AG04449 (cell line): ENCODE data around the gene SPON1.

ENCODE experiments used
- CTCF ChIA-PET: fragments of 350-600 bp; formaldehyde crosslinking; extraction: SDS; loops from one replicate; lab custom pipeline; 2021; ENCODE audit warnings: antibody characterized with exemption; lab: Yijun Ruan, JAX
- POLR2A ChIA-PET: fragments of 400-600, 350-600 bp; formaldehyde crosslinking; extraction: SDS; loops from one replicate; lab custom pipeline; 2020; ENCODE audit warnings: antibody characterized with exemption, inconsistent platforms; lab: Yijun Ruan, JAX
- DNase-seq: peaks from one replicate; pipeline ENCODE4 v3.0.0-alpha.2; 2010; ENCODE audit warnings: low read depth, low spot score
- H3K4me3 ChIP-seq: 2 replicates; pipeline ENCODE4 v1.5.1; 2011; ENCODE audit warnings: low read depth, mild to moderate bottlenecking, control low read depth, low read length
- TF ChIP-seq, protein P1 (sequence below): IDR thresholded peaks from one replicate; pipeline ENCODE4 v1.5.1; 2011; ENCODE audit warnings: mild to moderate bottlenecking, moderate library complexity, low read length, control low read depth, inconsistent platforms; ENCODE audit not compliant: insufficient read depth; ENCODE audit errors: missing control alignments

The SPON1 gene

DNA sequence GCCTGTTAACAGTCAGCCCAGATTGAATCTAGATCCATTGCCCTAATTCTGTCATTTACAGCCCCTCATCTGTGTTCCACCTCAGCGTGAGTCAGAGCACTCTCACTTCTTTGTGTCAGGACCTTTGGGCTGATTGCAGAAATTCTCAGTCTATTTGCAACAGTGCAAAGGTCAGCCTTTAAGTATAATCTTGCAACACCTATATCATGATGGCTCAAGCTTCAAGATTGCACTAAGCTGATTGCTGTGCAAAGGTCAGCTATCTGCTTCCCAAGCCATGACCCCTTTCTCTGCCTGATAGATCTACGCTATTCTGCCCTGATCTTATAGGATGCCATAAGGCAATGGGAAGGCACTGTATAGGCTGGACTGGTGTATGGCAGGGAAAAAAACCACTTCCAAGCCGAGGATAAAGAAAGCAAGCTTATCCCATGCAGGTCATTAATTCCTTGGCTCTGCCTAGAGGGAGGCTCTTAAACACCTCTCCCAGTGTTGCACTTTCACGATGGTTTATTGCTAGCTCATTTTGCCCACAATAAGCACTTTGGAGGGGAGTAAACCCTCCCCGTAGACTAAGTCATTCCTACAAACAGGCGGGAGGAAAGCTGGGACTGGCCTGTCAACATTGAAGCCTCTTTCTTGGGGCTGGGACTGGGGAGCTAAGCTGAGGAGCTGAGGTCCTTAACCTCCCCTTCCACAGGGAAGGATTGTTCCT, 295.9 kb downstream of the SPON1 start:
- CTCF ChIA-PET = interaction anchor here (1.1 kb wide), 1 partner anchor 9 kb away, joined by 3 read pairs; no protein-coding TSS in a partner anchor
- TF ChIP-seq, protein P1, sequence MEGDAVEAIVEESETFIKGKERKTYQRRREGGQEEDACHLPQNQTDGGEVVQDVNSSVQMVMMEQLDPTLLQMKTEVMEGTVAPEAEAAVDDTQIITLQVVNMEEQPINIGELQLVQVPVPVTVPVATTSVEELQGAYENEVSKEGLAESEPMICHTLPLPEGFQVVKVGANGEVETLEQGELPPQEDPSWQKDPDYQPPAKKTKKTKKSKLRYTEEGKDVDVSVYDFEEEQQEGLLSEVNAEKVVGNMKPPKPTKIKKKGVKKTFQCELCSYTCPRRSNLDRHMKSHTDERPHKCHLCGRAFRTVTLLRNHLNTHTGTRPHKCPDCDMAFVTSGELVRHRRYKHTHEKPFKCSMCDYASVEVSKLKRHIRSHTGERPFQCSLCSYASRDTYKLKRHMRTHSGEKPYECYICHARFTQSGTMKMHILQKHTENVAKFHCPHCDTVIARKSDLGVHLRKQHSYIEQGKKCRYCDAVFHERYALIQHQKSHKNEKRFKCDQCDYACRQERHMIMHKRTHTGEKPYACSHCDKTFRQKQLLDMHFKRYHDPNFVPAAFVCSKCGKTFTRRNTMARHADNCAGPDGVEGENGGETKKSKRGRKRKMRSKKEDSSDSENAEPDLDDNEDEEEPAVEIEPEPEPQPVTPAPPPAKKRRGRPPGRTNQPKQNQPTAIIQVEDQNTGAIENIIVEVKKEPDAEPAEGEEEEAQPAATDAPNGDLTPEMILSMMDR = no peak

DNA sequence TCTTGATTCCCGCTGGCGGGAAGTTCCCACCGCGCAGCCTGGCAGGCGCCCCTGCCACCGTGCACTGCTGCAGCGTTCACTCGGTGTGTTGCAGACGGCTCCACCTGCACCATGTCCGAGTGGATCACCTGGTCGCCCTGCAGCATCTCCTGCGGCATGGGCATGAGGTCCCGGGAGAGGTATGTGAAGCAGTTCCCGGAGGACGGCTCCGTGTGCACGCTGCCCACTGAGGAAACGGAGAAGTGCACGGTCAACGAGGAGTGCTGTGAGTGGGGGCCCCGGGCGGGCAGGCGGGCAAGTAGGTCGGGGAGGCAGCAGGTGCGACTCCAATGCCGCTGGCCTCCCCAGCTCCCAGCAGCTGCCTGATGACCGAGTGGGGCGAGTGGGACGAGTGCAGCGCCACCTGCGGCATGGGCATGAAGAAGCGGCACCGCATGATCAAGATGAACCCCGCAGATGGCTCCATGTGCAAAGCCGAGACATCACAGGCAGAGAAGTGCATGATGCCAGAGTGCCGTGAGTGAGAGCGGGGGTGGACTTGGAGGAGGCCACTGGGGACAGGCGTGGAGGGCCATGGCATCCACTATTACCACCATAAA, 296.8 kb downstream of the SPON1 start:
- TF ChIP-seq, protein P1 = no peak
- POLR2A ChIA-PET = no interaction called here
- no peak for DNase-seq
- CTCF ChIA-PET = no interaction called here
- H3K4me3 ChIP-seq = no peak overlapping the region

More for the DNA sequence above, 295.9 kb downstream of the SPON1 start:
- POLR2A ChIA-PET = no interaction called here
- no peak overlapping the region for H3K4me3 ChIP-seq
- DNase-seq = no peak

DNA sequence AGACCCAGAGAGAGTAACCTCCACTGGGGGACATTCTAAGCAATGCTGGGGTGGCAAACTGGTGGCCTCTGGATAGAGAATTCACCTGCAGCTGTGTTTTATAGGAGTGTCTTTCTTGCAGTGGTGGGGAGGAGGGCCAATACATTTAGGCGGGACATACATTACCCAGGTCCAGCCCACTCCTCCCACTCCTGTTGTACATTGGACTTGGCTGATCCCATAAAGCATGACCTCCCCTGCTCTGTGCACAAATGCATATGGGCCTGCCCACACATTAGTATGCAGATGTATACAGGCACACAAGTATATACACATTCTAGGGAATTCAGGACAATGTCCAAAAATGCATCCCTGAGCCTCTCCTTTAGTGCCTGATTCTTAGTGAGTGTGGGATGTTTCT, 297.4 kb downstream of the SPON1 start:
- H3K4me3 ChIP-seq = no peak overlapping the region
- ChIA-PET CTCF (interaction anchor here (1.5 kb wide), 1 partner anchor 10 kb away, joined by 8 read pairs; no protein-coding TSS in a partner anchor), POLR2A (no interaction called here)
- no peak for DNase-seq
- TF ChIP-seq, protein P1 = no peak

DNA sequence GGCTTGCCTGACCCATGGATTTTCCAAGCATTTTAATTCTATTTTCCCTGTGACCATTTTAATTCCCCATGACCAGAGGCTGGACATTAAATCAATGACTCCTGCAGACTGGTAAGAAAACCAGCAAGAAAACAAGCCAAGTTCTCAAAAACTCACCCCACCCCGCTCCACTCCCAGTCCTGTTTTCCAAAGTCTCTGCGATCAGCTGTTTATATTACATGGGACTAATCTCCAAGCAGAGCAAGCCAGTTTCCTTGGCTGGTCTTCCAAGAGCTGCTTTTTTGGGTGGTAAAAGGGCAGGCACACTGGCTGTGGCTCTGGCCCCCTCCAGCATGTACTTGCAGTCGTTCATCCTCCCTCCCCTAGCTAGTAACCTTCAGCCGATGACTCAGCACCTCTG, 298.5 kb downstream of the SPON1 start:
- H3K4me3 ChIP-seq = no peak overlapping the region
- no peak for DNase-seq
- TF ChIP-seq, protein P1 = no peak
- POLR2A ChIA-PET = no interaction called here
- CTCF ChIA-PET = interaction anchor here (1.5 to 2.4 kb wide), 2 partner anchors 11 to 14 kb away, joined by 8 read pairs; no protein-coding TSS in a partner anchor

DNA sequence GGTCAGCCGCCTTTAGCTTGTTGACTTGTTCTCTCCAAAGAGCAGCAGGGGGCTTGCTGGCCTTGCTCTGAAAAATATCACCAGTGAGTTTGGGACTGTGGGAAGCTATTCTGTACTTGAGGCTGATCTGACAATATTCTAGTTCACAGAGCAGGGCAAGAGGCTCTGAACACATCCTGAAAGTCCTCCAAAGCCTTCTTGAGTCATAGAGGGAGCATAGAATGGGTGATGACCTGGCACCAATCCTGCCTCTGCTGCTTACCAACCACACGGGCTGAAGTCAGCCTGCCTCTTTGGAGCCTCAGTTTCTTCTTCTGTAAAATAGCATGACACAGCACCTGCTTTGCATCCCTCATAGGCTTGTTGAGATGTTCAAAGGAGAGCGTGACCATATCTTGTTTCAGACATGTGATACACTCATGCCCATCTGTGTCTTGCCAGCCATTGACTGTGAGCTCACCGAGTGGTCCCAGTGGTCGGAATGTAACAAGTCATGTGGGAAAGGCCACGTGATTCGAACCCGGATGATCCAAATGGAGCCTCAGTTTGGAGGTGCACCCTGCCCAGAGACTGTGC, 299.8 kb downstream of the SPON1 start:
- TF ChIP-seq, protein P1 = no peak
- POLR2A ChIA-PET = no interaction called here
- H3K4me3 ChIP-seq = no peak overlapping the region
- CTCF ChIA-PET = interaction anchor here (0.6 to 2.4 kb wide), 4 partner anchors 9 to 192 kb away, joined by 3 to 8 read pairs (median 3); no protein-coding TSS in a partner anchor
- DNase-seq = no peak

DNA sequence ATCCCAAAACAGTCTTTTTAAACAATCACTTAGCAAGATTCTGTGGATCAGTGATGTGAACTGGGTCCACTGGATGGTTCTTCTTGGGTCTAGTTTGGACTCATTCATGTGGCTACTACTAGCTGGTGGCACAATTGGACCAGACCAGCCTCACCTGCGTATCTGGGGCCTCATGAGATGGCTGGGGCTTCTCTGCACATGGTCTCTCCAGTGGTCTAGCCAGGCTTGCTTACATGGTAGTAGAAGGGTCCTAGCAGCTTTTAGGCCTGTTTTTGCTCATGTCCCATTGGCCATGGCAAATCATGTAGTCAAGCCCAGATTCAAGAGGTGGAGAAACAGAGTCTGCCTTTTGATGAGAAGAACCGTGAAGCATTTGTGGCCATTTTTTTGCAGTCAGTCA, 302.4 kb downstream of the SPON1 start:
- ChIA-PET POLR2A (no interaction called here), CTCF (interaction anchor here (1.8 kb wide), 1 partner anchor 190 kb away, joined by 5 read pairs; no protein-coding TSS in a partner anchor)
- no peak overlapping the region for H3K4me3 ChIP-seq
- TF ChIP-seq, protein P1 = no peak
- no peak for DNase-seq
